Measurements from ENCODE around the gene ICAM4.

The ICAM4 gene

GRCh38 chr19:10295847-10296591 lies 9.3 kb downstream of the ICAM4 start:
- Histone ChIP-seq H3K36me3 (ENCODE audit: insufficient read depth, low read length) (no peaks in the 10 kb centered on the region), H3K4me1 (ENCODE audit: insufficient read depth, low read length) (no peaks in the 10 kb centered on the region), H4K20me1 (ENCODE audit: insufficient read depth, low read length) (no peaks in the 10 kb centered on the region), H3K27me3 (ENCODE audit: insufficient read depth, low read length, poor library complexity) (no peaks in the 10 kb centered on the region), H3K79me2 (ENCODE audit: insufficient read depth, low read length) (no peaks in the 10 kb centered on the region), H3K9me3 (ENCODE audit: insufficient read depth, low read length, severe bottlenecking) (no peaks in the 10 kb centered on the region), H2AFZ (ENCODE audit: low read depth, low read length) (no peak overlapping the region), H3K4me3 (ENCODE audit: low read depth in 1 of 2, low read length in 2 of 2) (no peak overlapping the region), H3K27ac (ENCODE audit: low read length) (no peak overlapping the region), H3K9ac (ENCODE audit: low read depth, low read length) (no peak overlapping the region), H3K4me2 (ENCODE audit: insufficient read depth, low read length) (no peak overlapping the region)
- DNase-seq: no peak
- ATAC-seq (ENCODE audit: insufficient read depth, low read depth): no peak
- TF ChIP-seq EZH2 (IDR thresholded peaks at IDR 0.05; ENCODE audit: borderline replicate concordance, low read depth, low read length, severe bottlenecking): no peak

- TF ChIP-seq CTCF (IDR thresholded peaks at IDR 0.05; ENCODE audit: borderline replicate concordance, extremely low read depth, low read length, poor library complexity, severe bottlenecking) (no peak), EZH2 (IDR thresholded peaks at IDR 0.05; ENCODE audit: borderline replicate concordance, low read depth, low read length, severe bottlenecking) (no peak)
- DNase-seq: no peak
- no peak overlapping the region for H3K4me2 ChIP-seq (ENCODE audit: insufficient read depth, low read length)
- H3K4me1 ChIP-seq (ENCODE audit: insufficient read depth, low read length): no peaks in the 10 kb centered on the region
- no peaks in the 10 kb centered on the region for H3K27me3 ChIP-seq (ENCODE audit: insufficient read depth, low read length, poor library complexity)
- H4K20me1 ChIP-seq (ENCODE audit: insufficient read depth, low read length): no peaks in the 10 kb centered on the region
- no peaks in the 10 kb centered on the region for H3K9me3 ChIP-seq (ENCODE audit: insufficient read depth, low read length, severe bottlenecking)
- H2AFZ ChIP-seq (ENCODE audit: low read depth, low read length): no peak overlapping the region
- no peaks in the 10 kb centered on the region for H3K79me2 ChIP-seq (ENCODE audit: insufficient read depth, low read length)
- no peak overlapping the region for H3K27ac ChIP-seq (ENCODE audit: low read length)
- H3K36me3 ChIP-seq (ENCODE audit: insufficient read depth, low read length): no peaks in the 10 kb centered on the region
- peak; percentile 19; the same call in 1 of the 3 replicates for ATAC-seq (ENCODE audit: insufficient read depth, low read depth)
- no peak overlapping the region for H3K4me3 ChIP-seq (ENCODE audit: low read depth in 1 of 2, low read length in 2 of 2)
- H3K9ac ChIP-seq (ENCODE audit: low read depth, low read length): no peak overlapping the region
Observed at GRCh38 chr19:10299545-10300458, 13.0 kb downstream of the ICAM4 start.

GRCh38 chr19:10305139-10305806 lies 18.5 kb downstream of the ICAM4 start:
- peaks cover 6% of the 10 kb centered on the region; the same call in 1 of the 2 replicates for H3K36me3 ChIP-seq (ENCODE audit: insufficient read depth, low read length)
- H3K4me3 ChIP-seq (ENCODE audit: low read depth in 1 of 2, low read length in 2 of 2): no peak overlapping the region
- no peak overlapping the region for H3K27ac ChIP-seq (ENCODE audit: low read length)
- TF ChIP-seq EZH2 (IDR thresholded peaks at IDR 0.05; ENCODE audit: borderline replicate concordance, low read depth, low read length, severe bottlenecking): no peak
- no peaks in the 10 kb centered on the region for H4K20me1 ChIP-seq (ENCODE audit: insufficient read depth, low read length)
- H3K9me3 ChIP-seq (ENCODE audit: insufficient read depth, low read length, severe bottlenecking): no peaks in the 10 kb centered on the region
- no peaks in the 10 kb centered on the region for H3K27me3 ChIP-seq (ENCODE audit: insufficient read depth, low read length, poor library complexity)
- DNase-seq (no peak), ATAC-seq (ENCODE audit: insufficient read depth, low read depth) (no peak)
- no peaks in the 10 kb centered on the region for H3K79me2 ChIP-seq (ENCODE audit: insufficient read depth, low read length)
- H2AFZ ChIP-seq (ENCODE audit: low read depth, low read length): no peak overlapping the region
- no peak overlapping the region for H3K9ac ChIP-seq (ENCODE audit: low read depth, low read length)
- H3K4me2 ChIP-seq (ENCODE audit: insufficient read depth, low read length): no peak overlapping the region
- H3K4me1 ChIP-seq (ENCODE audit: insufficient read depth, low read length): no peaks in the 10 kb centered on the region

- Histone ChIP-seq H3K4me2 (ENCODE audit: insufficient read depth, low read length) (no peak overlapping the region), H3K27ac (ENCODE audit: low read length) (no peak overlapping the region), H3K9ac (ENCODE audit: low read depth, low read length) (no peak overlapping the region), H3K36me3 (ENCODE audit: insufficient read depth, low read length) (peaks cover 12% of the 10 kb centered on the region), H3K4me3 (ENCODE audit: low read depth in 1 of 2, low read length in 2 of 2) (no peak overlapping the region), H3K79me2 (ENCODE audit: insufficient read depth, low read length) (no peaks in the 10 kb centered on the region), H4K20me1 (ENCODE audit: insufficient read depth, low read length) (no peaks in the 10 kb centered on the region), H3K9me3 (ENCODE audit: insufficient read depth, low read length, severe bottlenecking) (no peaks in the 10 kb centered on the region), H2AFZ (ENCODE audit: low read depth, low read length) (no peak overlapping the region), H3K27me3 (ENCODE audit: insufficient read depth, low read length, poor library complexity) (no peaks in the 10 kb centered on the region), H3K4me1 (ENCODE audit: insufficient read depth, low read length) (no peaks in the 10 kb centered on the region)
- ATAC-seq (ENCODE audit: insufficient read depth, low read depth) (no peak), DNase-seq (no peak)
- TF ChIP-seq EZH2 (IDR thresholded peaks at IDR 0.05; ENCODE audit: borderline replicate concordance, low read depth, low read length, severe bottlenecking): no peak
- no peak for TF ChIP-seq CTCF (IDR thresholded peaks at IDR 0.05; ENCODE audit: borderline replicate concordance, extremely low read depth, low read length, poor library complexity, severe bottlenecking)
Observed at GRCh38 chr19:10306327-10306726, 19.6 kb downstream of the ICAM4 start.

All from DND-41 (cell line).